ENCODE data around the gene LNP1. TPM values are rescaled to one million over a fixed set of nuclear protein-coding genes. Genes with fewer than 3 reads are reported as not detected.

The LNP1 gene
- total and polyA plus RNA-seq, 2 of the 8 experiments (the other 6 are each of a cell fraction or from before 2014, with no cell fraction given): 6.6 to 8.7 TPM

DNA sequence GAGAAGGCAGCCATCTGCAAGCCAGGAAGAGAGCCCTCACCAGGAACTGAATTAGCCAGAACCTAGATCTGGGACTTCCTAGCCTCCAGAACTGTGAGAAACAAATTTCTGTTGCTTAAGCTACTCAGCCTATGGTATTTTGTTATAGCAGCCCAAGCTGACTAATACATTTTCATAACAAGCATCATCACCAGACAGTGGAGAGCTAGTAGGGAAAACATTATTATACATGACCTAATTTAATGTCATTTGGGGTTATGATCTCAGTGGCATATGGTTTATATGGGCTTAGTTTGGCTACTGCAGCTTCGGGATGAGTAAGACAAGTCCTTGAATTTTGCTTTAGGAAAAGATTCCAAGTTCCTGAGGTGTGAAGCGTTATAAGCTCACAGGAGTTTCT is 35.6 kb downstream of the LNP1 start:
- no peak for DNase-seq (ENCODE audit: low read depth in 1 of 2, low spot score in 2 of 2)
- H4K91ac ChIP-seq (replicated peaks; ENCODE audit: insufficient read length, low read length): no peak overlapping the region
- H4K8ac ChIP-seq (ENCODE audit: extremely low read depth, insufficient read depth, low read length): no peak overlapping the region
- no peak overlapping the region for H4K5ac ChIP-seq (ENCODE audit: insufficient read length, low read depth, low read length)
- H3K4ac ChIP-seq (replicated peaks; ENCODE audit: insufficient read length, low read depth, low read length): no peak overlapping the region
- no peaks in the 10 kb centered on the region for H3K23me2 ChIP-seq (ENCODE audit: low read depth, low read length)
- H3K56ac ChIP-seq (replicated peaks; ENCODE audit: insufficient read length, low read depth, low read length): no peak overlapping the region
- H2AFZ ChIP-seq (ENCODE audit: low read length): no peak overlapping the region
- H3K14ac ChIP-seq (ENCODE audit: insufficient read length): no peak overlapping the region
- no peak overlapping the region for H2BK12ac ChIP-seq (ENCODE audit: low read depth, low read length)
- ChIA-PET POLR2A (ENCODE audit: partially characterized antibody) (interaction anchor here (0.5 to 1.4 kb wide), 6 partner anchors 12 to 56 kb away, joined by 3 to 7 read pairs (median 3); partner anchors contain the start of genes LNP1, TMEM45A and TOMM70), CTCF (ENCODE audit: partially characterized antibody) (interaction anchor here (0.8 to 2.6 kb wide), 6 partner anchors 9 to 154 kb away, joined by 3 to 8 read pairs (median 4); partner anchors contain the start of genes LNP1 and TOMM70)
- no peak overlapping the region for H2BK5ac ChIP-seq (ENCODE audit: low read depth, low read length)
- H2BK15ac ChIP-seq (ENCODE audit: low read length): no peak overlapping the region
- no peaks in the 10 kb centered on the region for H3K27me3 ChIP-seq (replicated peaks in 1 of 4; ENCODE audit: control insufficient read depth in 3 of 4, extremely low read depth in 1 of 4, insufficient read depth in 3 of 4, low read length in 3 of 4)
- no peak for FAIRE-seq
- no peak overlapping the region for H2BK120ac ChIP-seq (replicated peaks; ENCODE audit: low read depth, low read length)
- H3K27ac ChIP-seq (ENCODE audit: low read depth, low read length): no peak overlapping the region
- no peak overlapping the region for H3K4me2 ChIP-seq (ENCODE audit: insufficient read depth in 1 of 2, low read depth in 2 of 2, low read length in 2 of 2)
- H4K20me1 ChIP-seq (replicated peaks in 1 of 2; ENCODE audit: control insufficient read depth in 1 of 2, insufficient read depth in 2 of 2, low read length in 2 of 2): no peaks in the 10 kb centered on the region
- no peak overlapping the region for H3K9ac ChIP-seq (replicated peaks in 1 of 4; ENCODE audit: extremely low read depth in 1 of 4, low read depth in 3 of 4, low read length in 3 of 4)
- H3K9me3 ChIP-seq (ENCODE audit: insufficient read depth in 2 of 2, low read depth in 1 of 2, low read length in 1 of 2): no peaks in the 10 kb centered on the region
- H3K79me2 ChIP-seq (ENCODE audit: control insufficient read depth in 1 of 2, insufficient read depth in 2 of 2, low read length in 2 of 2): no peaks in the 10 kb centered on the region
- no peak overlapping the region for H3K23ac ChIP-seq (ENCODE audit: insufficient read length)
- no peaks in the 10 kb centered on the region; a peak in 1 of 8 replicates for H3K36me3 ChIP-seq (ENCODE audit: control insufficient read depth in 2 of 4, insufficient read depth in 4 of 4, low read length in 3 of 4)
- H3K4me1 ChIP-seq (replicated peaks in 1 of 4; ENCODE audit: control insufficient read depth in 3 of 4, insufficient read depth in 4 of 4, low read length in 3 of 4): no peaks in the 10 kb centered on the region
- no peak overlapping the region for H2BK20ac ChIP-seq (ENCODE audit: low read length)
- no peaks in the 10 kb centered on the region; the same call in 1 of the 2 replicates for H3K79me1 ChIP-seq (ENCODE audit: low read depth, low read length)
- H3K18ac ChIP-seq (ENCODE audit: extremely low read depth, low read length): no peak overlapping the region
- WGBS, 2 experiments (ENCODE audit: extremely low coverage in 1 of 2, insufficient coverage in 1 of 2, insufficient read length in 1 of 2, insufficient replicate concordance in 2 of 2, low coverage in 1 of 2, low lambda C conversion rate in 2 of 2, missing lambda C conversion rate in 1 of 2): 90% methylated on average over 2 of the region's 2 CpGs; no CpG with 5 or more reads in 1 of the 2 experiments
- H3K4me3 ChIP-seq (ENCODE audit: extremely low read depth in 1 of 4, insufficient read depth in 2 of 4, low read depth in 3 of 4, low read length in 4 of 4): no peak overlapping the region
- no peak overlapping the region for H2AK5ac ChIP-seq (ENCODE audit: low read depth, low read length)
- TF ChIP-seq ZNF274 (IDR thresholded peaks at IDR 0.05; ENCODE audit: borderline replicate concordance, extremely low read depth, low read length) (no peak), CHD2 (IDR thresholded peaks at IDR 0.05; ENCODE audit: low read length) (no peak), ASH2L (IDR thresholded peaks at IDR 0.05; ENCODE audit: low read length) (no peak), SIX5 (IDR thresholded peaks at IDR 0.05; ENCODE audit: low read depth, low read length) (no peak), SP1 (IDR thresholded peaks at IDR 0.05; ENCODE audit: low read depth, low read length) (no peak), SIRT6 (IDR thresholded peaks at IDR 0.05; ENCODE audit: low read length) (no peak), SRF (IDR thresholded peaks at IDR 0.05; ENCODE audit: low read depth, low read length) (no peak), JUND (IDR thresholded peaks at IDR 0.05; ENCODE audit: low read length) (no peak), MAX (IDR thresholded peaks at IDR 0.05) (no peak), EZH2 (IDR thresholded peaks at IDR 0.05; ENCODE audit: low read depth, low read length, severe bottlenecking) (no peak), SP2 (IDR thresholded peaks at IDR 0.05; ENCODE audit: low read length) (no peak), RAD21 (IDR thresholded peaks at IDR 0.05 in 1 of 2, conservative IDR thresholded peaks at IDR 0.05 in 1 of 2; ENCODE audit: low read depth in 2 of 2, low read length in 2 of 2) (no peak), FOSL1 (IDR thresholded peaks at IDR 0.05; ENCODE audit: insufficient read depth, low read depth, low read length) (no peak), HDAC2 (IDR thresholded peaks at IDR 0.05; ENCODE audit: borderline replicate concordance in 1 of 2, low read depth in 2 of 2, low read length in 2 of 2) (no peak), BCL11A (IDR thresholded peaks at IDR 0.05; ENCODE audit: low read depth in 2 of 2, low read length in 2 of 2) (no peak)
